ENCODE data around the gene MARCHF11.

GRCh38 chr5:16225927-16226326 lies 46.3 kb upstream of the MARCHF11 start:
- no peak for TF ChIP-seq CTCF (IDR thresholded peaks at IDR 0.05)
- no peak for TF ChIP-seq POLR2A (IDR thresholded peaks at IDR 0.05)
- TF ChIP-seq EP300 (IDR thresholded peaks at IDR 0.05; ENCODE audit: low read depth), result no peak

Data from transverse colon (tissue), 3 donors.